Prostate gland (tissue), 2 donors: Measurements from ENCODE around the gene BFAR.
"Not testable (repeated sequence)": the region's sequence is repeated elsewhere in the genome, so short reads cannot be mapped to it uniquely, and the experiment has no call there.

Experiments used
- CTCF ChIP-seq, 4 experiments: fragments of 200-600 bp in 2 of 4; fragments of 450-650 bp in 2 of 4; sonication (generic) in 2 of 4; IDR thresholded peaks; 1 replicate in 3 of 4; 2 replicates in 1 of 4; pipeline ENCODE4 v1.5.1; 2016 to 2019; ENCODE audit warnings: antibody characterized with exemption in 4 of 4, mild to moderate bottlenecking in 2 of 4, moderate library complexity in 2 of 4
- POLR2A ChIP-seq: fragments of 450-650 bp; IDR thresholded peaks from one replicate; pipeline ENCODE4 v1.6.1; 2016; ENCODE audit warnings: antibody characterized with exemption, mild to moderate bottlenecking

- TF ChIP-seq CTCF (IDR thresholded peaks at IDR 0.05); POLR2A: not testable (repeated sequence)
These were observed 69.1 kb downstream of the BFAR start for GRCh38 chr16:14701859-14702258.
